GM10847 (cell line): ENCODE results near the gene C2orf76.

Experiments used
- POLR2A ChIP-seq: IDR thresholded peaks from 2 replicates; pipeline ENCODE4 v1.6.1; 2011; ENCODE audit not compliant: insufficient read length; ENCODE audit errors: extremely low read depth

Gene C2orf76

GRCh38 chr2:119264781-119265692 lies 101.6 kb downstream of the C2orf76 start:
- no peak for TF ChIP-seq POLR2A

- TF ChIP-seq POLR2A: no peak
Measured at GRCh38 chr2:119263656-119264055, 103.0 kb downstream of the C2orf76 start.

GRCh38 chr2:119263025-119263424 lies 103.6 kb downstream of the C2orf76 start:
- TF ChIP-seq POLR2A: no peak

GRCh38 chr2:119261493-119262225 lies 105.0 kb downstream of the C2orf76 start:
- TF ChIP-seq POLR2A: no peak

GRCh38 chr2:119260646-119261492 lies 105.8 kb downstream of the C2orf76 start:
- TF ChIP-seq POLR2A: no peak

GRCh38 chr2:119259296-119259860 lies 107.3 kb downstream of the C2orf76 start:
- no peak for TF ChIP-seq POLR2A

GRCh38 chr2:119257198-119257597 lies 109.4 kb downstream of the C2orf76 start:
- no peak for TF ChIP-seq POLR2A

- TF ChIP-seq POLR2A: no peak
Measured at GRCh38 chr2:119256582-119256921, 110.1 kb downstream of the C2orf76 start.

GRCh38 chr2:119255760-119256581 lies 110.7 kb downstream of the C2orf76 start:
- TF ChIP-seq POLR2A: no peak

- TF ChIP-seq POLR2A: no peak
Measured at GRCh38 chr2:119254601-119255080, 112.0 kb downstream of the C2orf76 start.

GRCh38 chr2:119253760-119254600 lies 112.7 kb downstream of the C2orf76 start:
- TF ChIP-seq POLR2A: no peak

GRCh38 chr2:119253114-119253702 lies 113.4 kb downstream of the C2orf76 start:
- no peak for TF ChIP-seq POLR2A
